SK-N-SH (cell line): ENCODE results near the gene MYO9B. TPM values are rescaled to one million over a fixed set of nuclear protein-coding genes. Genes with fewer than 3 reads are reported as not detected.

Experiments used
- CTCF ChIA-PET: fragments of 300-600, 350-600 bp; formaldehyde crosslinking; extraction: SDS; loops from one replicate; lab custom pipeline; 2021; lab: Yijun Ruan, JAX
- POLR2A ChIA-PET: fragments of 350-600 bp; sonication (Branson Sonifier 250); formaldehyde crosslinking; extraction: SDS; loops from one replicate; lab custom pipeline; 2020; ENCODE audit warnings: antibody characterized with exemption, inconsistent platforms; lab: Yijun Ruan, JAX
- DNase-seq: peaks from one replicate; pipeline ENCODE4 v3.0.0; 2012
- H2AFZ ChIP-seq: fragments of 200-600 bp; sonication (generic); 2 replicates; pipeline ENCODE4 v1.8.1; 2016; ENCODE audit warnings: antibody characterized with exemption, mild to moderate bottlenecking, low read depth
- H3F3A ChIP-seq: fragments of 200-600 bp; sonication (generic); replicated peaks from 2 replicates; pipeline ENCODE3; 2016; ENCODE audit warnings: antibody characterized with exemption, mild to moderate bottlenecking; ENCODE audit not compliant: insufficient read depth
- H3K27ac ChIP-seq, 2 experiments: fragments of 200-500 bp in 1 of 2; fragments of 200-600 bp in 1 of 2; sonication (Bioruptor generic) in 1 of 2; sonication (generic), shearing (Covaris generic) in 1 of 2; 2 replicates each; pipeline versions ENCODE4 v1.5.1 to v1.6.1; 2014 to 2016; ENCODE audit warnings: low read depth in 2 of 2, inconsistent platforms in 1 of 2, low read length in 1 of 2, mild to moderate bottlenecking in 1 of 2, mixed read lengths in 1 of 2
- H3K27me3 ChIP-seq: fragments of 200-600 bp; sonication (generic), shearing (Covaris generic); 2 replicates; pipeline ENCODE4 v1.6.1; 2016; ENCODE audit warnings: mixed run types; ENCODE audit not compliant: insufficient read depth
- H3K36me3 ChIP-seq, 2 experiments: fragments of 200-500 bp in 1 of 2; fragments of 200-600 bp in 1 of 2; sonication (Bioruptor generic) in 1 of 2; sonication (generic) in 1 of 2; replicated peaks in 1 of 2; 2 replicates each; pipeline versions ENCODE3 to v1.5.1; 2014 to 2016; ENCODE audit warnings: low read length in 1 of 2, mild to moderate bottlenecking in 1 of 2; ENCODE audit not compliant: insufficient read depth in 2 of 2, control insufficient read depth in 1 of 2
- H3K4me1 ChIP-seq, 2 experiments: fragments of 200-500 bp in 1 of 2; fragments of 200-600 bp in 1 of 2; sonication (Bioruptor generic) in 1 of 2; sonication (generic), shearing (Covaris generic) in 1 of 2; 2 replicates each; pipeline versions ENCODE4 v1.5.1 to v1.6.1; 2014 to 2016; ENCODE audit warnings: low read depth in 1 of 2, low read length in 1 of 2, mixed run types in 1 of 2; ENCODE audit not compliant: insufficient read depth in 2 of 2, control insufficient read depth in 1 of 2
- H3K4me2 ChIP-seq: fragments of 200-600 bp; sonication (generic), shearing (Covaris generic); 2 replicates; pipeline ENCODE4 v1.6.1; 2017; ENCODE audit warnings: mixed run types
- H3K4me3 ChIP-seq, 2 experiments: fragments of 200-500 bp in 1 of 2; fragments of 200-600 bp in 1 of 2; sonication (Bioruptor generic) in 1 of 2; sonication (generic), shearing (Covaris generic) in 1 of 2; 2 replicates each; pipeline versions ENCODE4 v1.5.1 to v1.8.1; 2014 to 2016; ENCODE audit warnings: low read depth in 2 of 2, inconsistent platforms in 1 of 2, low read length in 1 of 2, mild to moderate bottlenecking in 1 of 2, mixed read lengths in 1 of 2, moderate library complexity in 1 of 2
- H3K79me2 ChIP-seq: fragments of 200-600 bp; sonication (generic); 2 replicates; pipeline ENCODE4 v1.8.1; 2017; ENCODE audit warnings: mild to moderate bottlenecking; ENCODE audit not compliant: insufficient read depth
- H3K9ac ChIP-seq: fragments of 200-600 bp; sonication (generic); 2 replicates; pipeline ENCODE4 v1.6.1; 2017; ENCODE audit warnings: mixed run types
- H3K9me2 ChIP-seq: fragments of 200-600 bp; sonication (generic); 2 replicates; pipeline ENCODE4 v1.6.1; 2017; ENCODE audit warnings: mixed run types
- H3K9me3 ChIP-seq: fragments of 200-600 bp; sonication (generic); 2 replicates; pipeline ENCODE4 v1.6.1; 2017; ENCODE audit warnings: mixed run types, mild to moderate bottlenecking, moderate library complexity
- H4K20me1 ChIP-seq: fragments of 200-600 bp; sonication (generic); 2 replicates; pipeline ENCODE4 v1.6.1; 2017; ENCODE audit warnings: mild to moderate bottlenecking, mixed run types; ENCODE audit not compliant: insufficient read depth
- CHD2 ChIP-seq: fragments of 150-350 bp; IDR thresholded peaks from 2 replicates; pipeline ENCODE4 v1.6.1; 2018; ENCODE audit warnings: low read length; ENCODE audit not compliant: partially characterized antibody
- ELF1 ChIP-seq: IDR thresholded peaks from 2 replicates; pipeline ENCODE4 v1.4.0; 2012
- EZH2phosphoT487 ChIP-seq: fragments of 200-600 bp; sonication (generic); IDR thresholded peaks from 2 replicates; pipeline ENCODE4 v1.6.1; 2017; ENCODE audit warnings: low read depth, mixed run types, mild to moderate bottlenecking, antibody characterized with exemption, moderate library complexity, borderline replicate concordance
- FOSL2 ChIP-seq: IDR thresholded peaks from 2 replicates; pipeline ENCODE4 v1.4.0; 2012; ENCODE audit warnings: low read depth, mild to moderate bottlenecking, moderate library complexity, borderline replicate concordance
- FOXM1 ChIP-seq: IDR thresholded peaks from 2 replicates; pipeline ENCODE4 v1.4.0; 2012; ENCODE audit warnings: low read depth, mild to moderate bottlenecking
- MAX ChIP-seq: IDR thresholded peaks from 2 replicates; pipeline ENCODE4 v1.4.0; 2012; ENCODE audit warnings: low read depth
- MEF2A ChIP-seq: IDR thresholded peaks from 2 replicates; pipeline ENCODE4 v1.4.0; 2012; ENCODE audit warnings: low read depth, borderline replicate concordance
- NRF1 ChIP-seq: IDR thresholded peaks from 2 replicates; pipeline ENCODE4 v1.6.1; 2012; ENCODE audit warnings: low read depth, mild to moderate bottlenecking, low read length
- RCOR1 ChIP-seq: fragments of 150-350 bp; IDR thresholded peaks from 2 replicates; pipeline ENCODE4 v1.6.1; 2017; ENCODE audit warnings: antibody characterized with exemption, low read length
- RFX5 ChIP-seq: IDR thresholded peaks from 2 replicates; pipeline ENCODE4 v1.6.1; 2012; ENCODE audit warnings: mild to moderate bottlenecking, improper control_type of control experiment, low read length
- RXRA ChIP-seq: IDR thresholded peaks from 2 replicates; pipeline ENCODE4 v1.4.0; 2012; ENCODE audit warnings: low read depth, mild to moderate bottlenecking, borderline replicate concordance
- SIN3A ChIP-seq: IDR thresholded peaks from 2 replicates; pipeline ENCODE4 v1.6.1; 2012; ENCODE audit warnings: low read depth, mild to moderate bottlenecking, low read length, moderate library complexity, borderline replicate concordance
- TEAD4 ChIP-seq: IDR thresholded peaks from 2 replicates; pipeline ENCODE4 v1.4.0; 2012; ENCODE audit warnings: mild to moderate bottlenecking, borderline replicate concordance; ENCODE audit not compliant: insufficient read depth
- USF1 ChIP-seq: IDR thresholded peaks from 2 replicates; pipeline ENCODE4 v1.4.0; 2012; ENCODE audit warnings: low read depth, borderline replicate concordance
- USF2 ChIP-seq: fragments of 150-350 bp; IDR thresholded peaks from 2 replicates; pipeline ENCODE4 v1.6.1; 2017; ENCODE audit warnings: antibody characterized with exemption, low read length, low read depth, borderline replicate concordance
- WGBS: methylation state at CpG from one replicate; pipeline ENCODE4 v1.1.6; 2017; ENCODE audit warnings: low lambda C conversion rate; 5-methylcytosine and 5-hydroxymethylcytosine counted together
- polyA plus RNA-seq, 3 experiments: library from polyadenylated mRNA; depleted of rRNA; stranded (reverse); fragments of >200 nt; gene quantifications; 2 replicates each; pipeline ENCODE4 v1.2.3, GENCODE V29; 2012

Gene MYO9B
- polyA plus RNA-seq, 1 of the 3 experiments (the other 2 are of a cell fraction), result 37.6 TPM

- TF ChIP-seq MAX (no peak), USF2 (no peak), RFX5 (no peak), ELF1 (no peak), EZH2phosphoT487 (no peak), FOXM1 (no peak), CHD2 (no peak), SIN3A (no peak), USF1 (no peak), FOSL2 (no peak), RCOR1 (no peak)
- H2AFZ ChIP-seq, result no peak overlapping the region
- no peak overlapping the region for H3K27ac ChIP-seq
- CTCF ChIA-PET, result interaction anchor here (1.0 to 1.2 kb wide), 2 partner anchors 11 to 65 kb away, joined by 3 read pairs; no protein-coding TSS in a partner anchor
- POLR2A ChIA-PET, result no interaction called here
- DNase-seq, result no peak
- peaks cover 92% of the 10 kb centered on the region for H3K79me2 ChIP-seq
- H3K4me3 ChIP-seq, result no peak overlapping the region
- H3K4me1 ChIP-seq, result peaks cover 0 to 15% of the 10 kb centered on the region in 2 experiments; a peak in 1 of 4 replicates
- H3K9ac ChIP-seq, result no peak overlapping the region
- 91% methylated on average over 13 of the region's 14 CpGs for WGBS
- H3K9me2 ChIP-seq, result no peaks in the 10 kb centered on the region
- no peak overlapping the region for H3K4me2 ChIP-seq
- no peaks in the 10 kb centered on the region for H3K9me3 ChIP-seq
- H3K27me3 ChIP-seq, result no peaks in the 10 kb centered on the region
- H4K20me1 ChIP-seq, result peaks cover 17% of the 10 kb centered on the region; the same call in 1 of the 2 replicates
- peaks cover 3 to 11% of the 10 kb centered on the region in 2 experiments for H3K36me3 ChIP-seq
- no peaks in the 10 kb centered on the region for H3F3A ChIP-seq
Observed at GRCh38 chr19:17116996-17117702, 41.6 kb downstream of the MYO9B start.

GRCh38 chr19:17118957-17119356 is 43.4 kb downstream of the MYO9B start:
- 100% methylated on average over 3 of the region's 5 CpGs for WGBS
- TF ChIP-seq FOSL2 (no peak), RXRA (no peak), MEF2A (no peak), USF1 (no peak), TEAD4 (no peak), NRF1 (no peak)
- H2AFZ ChIP-seq, result no peak overlapping the region
- peaks cover 3 to 11% of the 10 kb centered on the region in 2 experiments for H3K36me3 ChIP-seq
- CTCF ChIA-PET, result no interaction called here
- no peaks in the 10 kb centered on the region for H3K9me2 ChIP-seq
- no peak for DNase-seq
- H3F3A ChIP-seq, result peaks cover 2% of the 10 kb centered on the region
- peaks cover 90% of the 10 kb centered on the region for H3K79me2 ChIP-seq
- no peak overlapping the region for H3K4me3 ChIP-seq
- no peak overlapping the region for H3K4me2 ChIP-seq
- peaks cover 0 to 11% of the 10 kb centered on the region in 2 experiments; a peak in 1 of 4 replicates for H3K4me1 ChIP-seq
- no peaks in the 10 kb centered on the region for H3K9me3 ChIP-seq
- H3K27ac ChIP-seq, result no peak overlapping the region
- peaks cover 9% of the 10 kb centered on the region; the same call in 1 of the 2 replicates for H4K20me1 ChIP-seq
- POLR2A ChIA-PET, result no interaction called here
- no peaks in the 10 kb centered on the region for H3K27me3 ChIP-seq
- no peak overlapping the region for H3K9ac ChIP-seq
